GM21528 (cell line): ENCODE results near the gene DPP6.

Source experiments
- ATAC-seq: cut with Tn5 transposase; IDR thresholded peaks from one replicate; pipeline ENCODE4 v1.9.1; 2021; ENCODE audit warnings: mild to moderate bottlenecking, moderate library complexity; ENCODE audit not compliant: unreplicated experiment, low FRiP score

DPP6 gene

DNA sequence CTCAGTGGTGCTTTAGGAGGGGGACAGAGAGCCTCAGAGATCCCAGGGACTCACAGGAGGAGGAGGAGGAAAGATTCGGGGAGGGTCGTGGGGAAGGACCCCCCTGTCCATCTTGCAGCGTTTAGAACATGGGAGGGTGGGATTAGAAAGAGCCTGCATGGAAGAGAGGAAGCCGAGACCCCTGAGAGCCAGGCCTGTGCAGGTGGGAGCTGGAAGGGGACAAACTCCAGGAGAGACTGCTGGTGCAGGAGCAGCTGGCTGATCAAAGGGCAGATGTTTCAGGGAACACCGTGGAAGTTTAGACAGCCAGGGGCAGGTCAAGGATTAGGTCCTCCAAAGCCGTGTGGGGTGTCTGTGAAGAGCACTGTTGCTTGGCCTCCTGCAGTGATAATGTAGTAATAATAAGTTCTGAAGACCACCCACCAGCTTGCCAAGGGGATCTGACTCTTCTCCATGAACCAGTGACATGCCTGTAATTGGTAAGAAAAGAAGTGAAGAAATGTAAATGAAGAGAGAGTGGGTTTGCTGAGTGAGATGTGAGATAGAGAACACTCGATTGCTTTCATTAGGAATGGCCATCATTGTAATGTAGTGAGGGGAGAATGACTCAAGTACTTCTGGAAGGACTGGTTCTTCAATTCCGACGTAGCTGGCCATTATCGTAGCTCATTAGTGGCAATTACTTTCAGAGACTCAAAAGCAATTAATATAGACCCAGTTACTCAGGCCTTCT lies 525.1 kb downstream of the DPP6 start:
- no peak for ATAC-seq

GRCh38 chr7:154578336-154578735 lies 526.1 kb downstream of the DPP6 start:
- no peak for ATAC-seq

DNA sequence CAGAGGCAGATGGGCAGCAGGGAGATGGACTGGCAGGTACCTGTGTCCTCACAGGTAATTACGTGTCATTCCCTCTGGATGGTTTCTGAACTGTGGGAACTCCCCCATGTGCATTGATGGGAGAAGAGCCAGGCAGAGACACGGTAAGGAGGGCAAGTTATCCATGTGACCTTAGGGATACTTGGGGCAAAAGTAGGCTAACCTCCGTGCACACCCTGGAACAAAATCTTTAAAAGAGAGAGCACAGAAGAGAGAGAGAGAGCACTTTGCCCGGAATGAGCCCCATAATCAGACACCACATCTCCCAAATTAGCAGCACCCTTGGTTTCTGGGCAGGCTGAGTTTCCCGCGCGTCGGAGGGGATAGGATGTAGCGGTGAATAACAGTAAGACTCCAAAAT lies 527.5 kb downstream of the DPP6 start:
- ATAC-seq = no peak

DNA sequence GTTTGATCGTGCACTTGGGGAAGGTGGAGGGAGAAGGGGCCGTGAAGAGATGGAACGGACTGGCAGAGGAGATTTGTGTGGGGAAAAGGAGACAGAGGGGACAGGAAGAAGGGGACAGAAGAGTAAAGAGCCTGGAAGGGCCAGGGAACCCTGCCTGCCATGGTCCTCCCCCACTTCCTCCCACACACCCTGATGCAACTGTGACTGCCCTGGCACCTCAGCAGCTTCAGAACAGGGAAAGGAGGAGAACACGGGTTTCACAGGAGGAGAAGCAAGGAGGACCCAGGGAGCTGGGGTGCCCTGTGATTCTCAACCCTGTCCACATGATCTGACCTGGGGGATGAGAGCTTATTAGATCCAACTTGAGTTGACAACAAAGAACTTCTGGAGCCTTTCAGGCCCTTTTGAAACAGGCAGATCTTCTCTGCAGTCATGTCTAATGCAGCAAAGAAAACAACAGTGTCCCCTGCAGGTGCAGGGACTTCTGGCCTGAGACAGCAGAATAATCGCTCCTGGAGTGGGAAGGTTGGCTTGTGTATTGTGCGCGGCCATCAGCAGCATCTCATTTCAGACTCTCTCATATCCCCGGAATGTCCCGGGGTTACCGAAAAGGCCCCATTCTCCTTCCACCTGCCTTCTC lies 529.2 kb downstream of the DPP6 start:
- no peak for ATAC-seq

GRCh38 chr7:154583454-154583853 lies 531.3 kb downstream of the DPP6 start:
- no peak for ATAC-seq

GRCh38 chr7:154584352-154585252 lies 532.4 kb downstream of the DPP6 start:
- ATAC-seq = no peak

GRCh38 chr7:154587792-154588191 lies 535.6 kb downstream of the DPP6 start:
- no peak for ATAC-seq

GRCh38 chr7:154591544-154591943 lies 539.3 kb downstream of the DPP6 start:
- ATAC-seq = no peak

GRCh38 chr7:154592388-154592787 lies 540.2 kb downstream of the DPP6 start:
- no peak for ATAC-seq

DNA sequence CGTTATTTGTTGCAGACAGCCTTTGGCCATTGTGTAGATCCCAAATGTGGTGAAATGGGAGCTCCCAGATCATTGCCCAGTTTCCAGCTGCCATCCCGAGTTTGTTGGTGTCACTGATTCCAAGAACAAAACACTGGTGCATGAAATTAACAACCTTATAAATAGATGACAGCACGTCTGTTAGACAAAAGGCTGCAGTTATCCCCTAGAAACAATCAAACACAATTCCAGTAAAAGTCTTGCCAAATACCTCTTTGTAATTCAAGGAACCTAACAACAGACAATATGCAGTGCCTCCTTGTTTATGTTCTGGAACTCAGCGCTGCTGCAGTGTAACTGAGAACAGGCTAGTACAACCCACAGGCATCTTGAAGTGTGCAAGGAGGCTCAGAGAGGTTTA lies 546.2 kb downstream of the DPP6 start:
- ATAC-seq = no peak

DNA sequence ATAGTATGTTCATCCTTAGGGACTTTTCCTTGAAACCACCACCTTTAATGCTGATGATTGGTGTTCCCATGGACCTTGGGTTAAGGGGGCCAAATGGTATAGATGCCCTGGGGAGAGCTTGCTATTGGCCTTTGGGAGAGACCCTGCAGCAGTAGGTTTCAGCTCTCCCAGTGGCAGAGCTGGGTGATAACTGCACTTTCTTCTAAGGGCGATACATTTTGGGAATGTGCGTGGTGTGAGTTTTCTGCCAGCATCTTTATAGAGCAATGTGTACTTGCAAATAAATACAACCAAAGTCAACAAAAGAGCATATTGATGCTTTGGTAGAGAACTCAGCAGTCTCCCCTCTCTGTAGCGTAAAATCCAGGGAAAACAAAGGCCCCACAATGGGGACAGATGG lies 546.7 kb downstream of the DPP6 start:
- ATAC-seq = no peak

- no peak for ATAC-seq
Measured at GRCh38 chr7:154610903-154611302, 558.7 kb downstream of the DPP6 start.

DNA sequence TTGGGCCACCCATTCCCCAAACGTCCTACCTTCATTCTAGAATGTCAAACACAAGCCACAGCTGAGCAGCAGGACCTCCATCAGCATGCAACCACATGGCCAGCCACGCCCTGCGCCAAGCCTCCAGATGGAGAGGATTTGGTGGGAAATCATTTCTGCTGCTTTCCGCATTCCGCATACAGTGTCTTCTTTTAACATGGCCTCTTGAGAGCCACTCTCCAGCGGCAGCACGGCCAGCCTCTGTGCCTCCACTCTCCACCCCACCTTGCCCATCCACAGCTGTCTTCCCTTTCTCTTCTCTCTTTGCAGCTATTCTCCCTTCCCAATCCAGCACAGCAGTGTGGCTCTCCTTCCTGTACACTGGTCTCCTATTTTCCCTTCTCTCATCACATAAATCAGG lies 561.6 kb downstream of the DPP6 start:
- ATAC-seq = no peak

DNA sequence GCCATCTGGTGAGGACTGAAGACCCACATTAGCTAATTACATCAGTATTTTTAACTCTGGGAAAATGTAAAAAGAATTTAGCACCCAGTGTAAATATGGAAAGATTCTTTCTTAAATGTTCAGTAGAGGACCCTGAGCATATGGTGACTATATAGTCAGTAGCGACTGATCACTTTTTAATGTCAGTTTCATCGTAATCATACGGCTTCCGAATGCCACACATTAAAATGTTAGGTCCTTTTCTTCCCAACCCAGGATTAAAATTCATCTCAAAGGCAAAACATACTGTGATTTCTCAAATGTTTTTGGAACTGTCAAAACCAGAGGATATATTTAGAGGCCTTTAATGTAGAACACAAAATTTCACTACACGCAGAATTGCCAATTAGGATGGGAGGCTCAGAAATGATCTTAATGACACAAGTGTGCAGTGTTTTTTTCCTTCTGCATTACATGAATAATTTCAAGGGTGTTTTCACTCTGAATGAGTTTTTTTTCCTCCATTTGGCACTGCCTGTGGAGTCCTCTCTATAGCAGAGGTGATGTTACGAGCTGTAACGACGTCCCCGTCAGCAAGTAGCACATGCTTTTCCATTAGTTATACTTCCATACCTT lies 568.0 kb downstream of the DPP6 start:
- ATAC-seq = no peak

DNA sequence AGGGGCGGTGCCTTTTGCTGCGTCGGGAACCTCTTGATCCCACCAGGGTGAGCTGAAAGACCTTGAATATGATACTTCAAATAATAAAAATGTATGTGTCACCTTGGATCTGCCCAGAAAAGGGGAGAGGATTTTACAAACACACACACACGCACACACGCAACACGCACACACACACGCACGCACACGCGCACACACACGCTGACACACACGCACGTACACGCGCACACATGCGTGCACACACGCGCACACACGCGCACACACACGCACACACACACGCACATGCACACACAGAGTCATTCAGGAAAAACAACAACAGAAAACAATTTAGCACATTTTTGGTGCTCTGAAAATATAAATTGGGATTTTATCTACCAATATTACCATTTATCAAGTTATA lies 571.2 kb downstream of the DPP6 start:
- no peak for ATAC-seq

GRCh38 chr7:154627646-154628290 lies 575.6 kb downstream of the DPP6 start:
- ATAC-seq = no peak

DNA sequence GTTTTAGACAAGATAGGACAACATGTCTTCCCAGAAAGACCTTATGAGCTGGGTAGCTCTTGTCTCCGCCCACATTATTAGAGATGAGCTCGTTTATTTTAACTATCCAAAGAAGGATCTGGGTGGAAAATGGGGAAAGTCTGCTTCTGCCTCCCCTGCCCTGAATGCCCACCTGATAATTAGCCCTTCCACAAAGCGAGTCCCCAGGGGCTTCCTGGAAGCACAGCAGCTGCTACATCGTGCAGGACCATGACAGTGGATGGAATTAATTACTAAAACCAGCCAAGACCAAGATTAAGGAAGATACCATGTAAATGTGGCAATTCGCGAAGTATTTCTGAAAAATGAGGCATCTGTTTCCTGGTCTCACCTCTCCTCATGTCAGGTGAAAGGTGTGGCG lies 576.4 kb downstream of the DPP6 start:
- no peak for ATAC-seq

- ATAC-seq = no peak
Measured at GRCh38 chr7:154631162-154631561, 579.0 kb downstream of the DPP6 start.

DNA sequence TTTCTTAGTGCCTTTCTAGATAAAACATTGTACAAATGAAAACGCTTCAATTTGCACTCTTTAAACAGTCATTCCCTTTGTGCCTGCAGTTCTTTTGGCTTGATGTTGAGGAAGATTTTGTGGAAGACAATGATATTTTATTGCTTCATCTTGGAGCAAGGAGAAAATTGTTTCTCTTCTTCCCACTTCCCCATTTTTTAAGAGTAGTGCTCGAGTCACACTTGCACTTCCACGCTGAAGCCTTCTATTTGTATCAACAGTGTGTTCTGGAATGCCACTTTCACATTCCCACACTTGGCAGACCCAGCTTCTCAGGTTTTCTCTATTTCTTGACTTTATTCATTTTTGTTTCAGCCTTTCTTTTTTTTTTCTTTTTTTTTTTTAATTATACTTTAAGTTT lies 581.4 kb downstream of the DPP6 start:
- no peak for ATAC-seq

DNA sequence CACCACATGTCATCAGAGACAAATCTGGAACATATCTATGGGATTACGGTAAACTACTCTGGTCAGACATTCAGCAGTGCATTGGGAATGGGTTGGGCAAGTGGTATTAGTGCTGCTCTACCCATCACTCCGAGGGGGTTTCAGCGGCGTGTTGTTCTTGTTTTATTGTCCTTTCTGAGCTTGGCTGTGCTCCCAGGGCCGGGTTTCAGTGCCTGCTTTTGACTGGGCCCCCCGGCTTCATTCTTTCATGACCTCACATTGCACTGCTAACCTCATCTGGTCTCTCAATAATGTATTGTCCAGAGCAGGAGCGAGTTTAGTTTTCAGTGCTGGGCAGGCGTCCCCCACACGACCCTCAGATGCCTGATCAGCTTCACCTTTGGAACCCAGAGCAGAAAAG lies 586.1 kb downstream of the DPP6 start:
- ATAC-seq = no peak
